ENCODE results near the gene ASAP3. TPM values are rescaled to one million over a fixed set of nuclear protein-coding genes. Genes with fewer than 3 reads are reported as not detected.

The ASAP3 gene
- total and polyA plus RNA-seq, 2 of the 4 experiments (the other 2 are of a cell fraction): 18.6 to 18.8 TPM

- H4K5ac ChIP-seq (ENCODE audit: low read depth, low read length): no peak overlapping the region
- in situ Hi-C loops (cut with MboI; ENCODE audit: low sequenced_read_pairs) (no loop called here), intact Hi-C loops (cut with micrococcal nuclease) (no loop called here), dilution Hi-C loops (cut with HindIII; ENCODE audit: low sequenced_read_pairs, unreplicated experiment) (no loop called here)
- ATAC-seq (ENCODE audit: low read depth) (no peak), DNase-seq (no peak)
- H2BK20ac ChIP-seq (ENCODE audit: low read depth, low read length): no peak overlapping the region
- ChIA-PET CTCF (no interaction called here), POLR2A (ENCODE audit: unreplicated experiment) (no interaction called here)
- no peak overlapping the region for H2AK9ac ChIP-seq (replicated peaks; ENCODE audit: low read depth, low read length, poor library complexity)
- H3K9me3 ChIP-seq (ENCODE audit: control insufficient read depth, insufficient read depth, low read length): no peaks in the 10 kb centered on the region
- H3K14ac ChIP-seq (replicated peaks; ENCODE audit: low read depth, low read length): no peak overlapping the region; the same call in 1 of the 2 replicates
- H2BK120ac ChIP-seq (ENCODE audit: low read depth, low read length): no peak overlapping the region
- H3K56ac ChIP-seq (ENCODE audit: extremely low read depth, insufficient read depth, low read length): no peak overlapping the region
- no peak overlapping the region for H3K4me3 ChIP-seq (ENCODE audit: insufficient read depth, low read depth, low read length)
- H2BK15ac ChIP-seq (ENCODE audit: low read depth, low read length): no peak overlapping the region
- H3K27ac ChIP-seq (ENCODE audit: insufficient read depth, low read length): no peak overlapping the region
- no peak overlapping the region for H3K4ac ChIP-seq (ENCODE audit: low read depth, low read length)
- H4K20me1 ChIP-seq (ENCODE audit: insufficient read depth, low read length): 0 out of 2 replicates have a peak, but pooled peaks cover 3% of the 10 kb centered on the region
- H3K4me1 ChIP-seq (ENCODE audit: control insufficient read depth, insufficient read depth, low read length): peaks cover 5% of the 10 kb centered on the region; the same call in 1 of the 2 replicates
- peaks cover 25% of the 10 kb centered on the region; the same call in 1 of the 2 replicates for H3K36me3 ChIP-seq (ENCODE audit: control insufficient read depth, insufficient read depth, low read length)
- no peak overlapping the region for H4K8ac ChIP-seq (ENCODE audit: low read depth in 2 of 2, low read length in 2 of 2)
- no peak overlapping the region for H2AK5ac ChIP-seq (ENCODE audit: low read depth, low read length)
- 89% methylated on average over 3 of the region's 5 CpGs; no CpG with 5 or more reads in 1 of the 2 experiments for WGBS, 2 experiments (ENCODE audit: extremely low coverage in 2 of 2, insufficient read length in 1 of 2)
- H3K18ac ChIP-seq (ENCODE audit: low read depth, low read length): no peak overlapping the region
- H3K23ac ChIP-seq (ENCODE audit: low read depth, low read length): no peak overlapping the region
- H3K79me1 ChIP-seq (ENCODE audit: low read depth in 1 of 2, low read length in 2 of 2): peaks cover 3 to 20% of the 10 kb centered on the region in 2 experiments
- no TSS peak for BruUV-seq (replicated peaks)
- no peak overlapping the region for H2BK5ac ChIP-seq (ENCODE audit: low read depth, low read length, poor library complexity, severe bottlenecking)
- no peaks in the 10 kb centered on the region for H3K27me3 ChIP-seq (ENCODE audit: control insufficient read depth, insufficient read depth, low read length)
- H3K9ac ChIP-seq (ENCODE audit: low read depth, low read length): no peak overlapping the region
- H4K91ac ChIP-seq (ENCODE audit: insufficient read depth, low read depth, low read length): no peak overlapping the region
- no peak overlapping the region for H2AFZ ChIP-seq (replicated peaks; ENCODE audit: low read length, poor library complexity)
- no peak overlapping the region for H3K4me2 ChIP-seq (ENCODE audit: low read depth, low read length)
- H3K9me1 ChIP-seq (ENCODE audit: insufficient read depth, low read length): peaks cover 12% of the 10 kb centered on the region; the same call in 1 of the 2 replicates
- no peak for TF ChIP-seq NFE2L2 (IDR thresholded peaks at IDR 0.05; ENCODE audit: low read depth, low read length)
- no peak for TF ChIP-seq CHD1 (IDR thresholded peaks at IDR 0.05; ENCODE audit: low read depth, low read length)
- TF ChIP-seq ELK1 (IDR thresholded peaks at IDR 0.05; ENCODE audit: borderline replicate concordance, low read depth, low read length): no peak
- no peak for TF ChIP-seq POLR2A (IDR thresholded peaks at IDR 0.05; ENCODE audit: low read depth, low read length)
- no peak for TF ChIP-seq CEBPB (IDR thresholded peaks at IDR 0.05; ENCODE audit: low read depth, low read length)
- TF ChIP-seq BHLHE40 (IDR thresholded peaks at IDR 0.05; ENCODE audit: low read depth, low read length): no peak
- TF ChIP-seq, protein P1, sequence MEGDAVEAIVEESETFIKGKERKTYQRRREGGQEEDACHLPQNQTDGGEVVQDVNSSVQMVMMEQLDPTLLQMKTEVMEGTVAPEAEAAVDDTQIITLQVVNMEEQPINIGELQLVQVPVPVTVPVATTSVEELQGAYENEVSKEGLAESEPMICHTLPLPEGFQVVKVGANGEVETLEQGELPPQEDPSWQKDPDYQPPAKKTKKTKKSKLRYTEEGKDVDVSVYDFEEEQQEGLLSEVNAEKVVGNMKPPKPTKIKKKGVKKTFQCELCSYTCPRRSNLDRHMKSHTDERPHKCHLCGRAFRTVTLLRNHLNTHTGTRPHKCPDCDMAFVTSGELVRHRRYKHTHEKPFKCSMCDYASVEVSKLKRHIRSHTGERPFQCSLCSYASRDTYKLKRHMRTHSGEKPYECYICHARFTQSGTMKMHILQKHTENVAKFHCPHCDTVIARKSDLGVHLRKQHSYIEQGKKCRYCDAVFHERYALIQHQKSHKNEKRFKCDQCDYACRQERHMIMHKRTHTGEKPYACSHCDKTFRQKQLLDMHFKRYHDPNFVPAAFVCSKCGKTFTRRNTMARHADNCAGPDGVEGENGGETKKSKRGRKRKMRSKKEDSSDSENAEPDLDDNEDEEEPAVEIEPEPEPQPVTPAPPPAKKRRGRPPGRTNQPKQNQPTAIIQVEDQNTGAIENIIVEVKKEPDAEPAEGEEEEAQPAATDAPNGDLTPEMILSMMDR (conservative IDR thresholded peaks at IDR 0.05; ENCODE audit: low read depth, low read length): no peak
- no peak for TF ChIP-seq RAD21 (IDR thresholded peaks at IDR 0.05; ENCODE audit: low read length)
- TF ChIP-seq RCOR1 (IDR thresholded peaks at IDR 0.05; ENCODE audit: insufficient replicate concordance, low read length): no peak
- no peak for TF ChIP-seq RFX5 (IDR thresholded peaks at IDR 0.05; ENCODE audit: low read depth, low read length)
Measured at GRCh38 chr1:23456226-23456625, 27.8 kb downstream of the ASAP3 start.
